Gastroesophageal sphincter (tissue), 4 donors: ENCODE data around the gene TBC1D10A. TPM values are rescaled to one million over a fixed set of nuclear protein-coding genes. Genes with fewer than 3 reads are reported as not detected.
"Not testable (repeated sequence)": the region's sequence is repeated elsewhere in the genome, so short reads cannot be mapped to it uniquely, and the experiment has no call there.

Experiments
- ATAC-seq: fragments of 150-250 bp; one replicate; pipeline ENCODE4 v1.9.1; 2016; ENCODE audit warnings: mild to moderate bottlenecking, moderate library complexity
- H3K27ac ChIP-seq, 4 donors: fragments of 200-600 bp; sonication (generic) in 3 of 4; 1 replicate in 3 of 4; 2 replicates in 1 of 4; pipeline ENCODE4 v1.5.1; 2016 to 2019
- H3K27me3 ChIP-seq: fragments of 200-600 bp; sonication (generic); one replicate; pipeline ENCODE4 v1.5.1; 2019
- H3K36me3 ChIP-seq, 2 donors: fragments of 200-600 bp; sonication (generic); one replicate each; pipeline ENCODE4 v1.5.1; 2019; ENCODE audit warnings: control low read depth in 1 of 2
- H3K4me1 ChIP-seq, 3 donors: fragments of 200-600 bp; sonication (generic); 1 replicate in 2 of 3; 2 replicates in 1 of 3; pipeline ENCODE4 v1.5.1; 2016 to 2019; ENCODE audit warnings: control low read depth in 2 of 3
- H3K4me3 ChIP-seq, 2 donors: fragments of 200-600 bp; sonication (generic); one replicate each; pipeline ENCODE4 v1.5.1; 2019; ENCODE audit warnings: mild to moderate bottlenecking in 1 of 2, moderate library complexity in 1 of 2
- H3K9me3 ChIP-seq, 3 donors: fragments of 200-600 bp; sonication (generic); one replicate each; pipeline ENCODE4 v1.5.1; 2017 to 2019; ENCODE audit warnings: control low read depth in 2 of 3
- CTCF ChIP-seq, 4 experiments: fragments of 200-600 bp in 2 of 4; fragments of 450-650 bp in 2 of 4; sonication (generic) in 1 of 4; IDR thresholded peaks; one replicate each; pipeline ENCODE4 v1.5.1; 2017 to 2019; ENCODE audit warnings: antibody characterized with exemption in 4 of 4, mild to moderate bottlenecking in 2 of 4, moderate library complexity in 2 of 4
- EP300 ChIP-seq: sonication (generic); formaldehyde crosslinking; IDR thresholded peaks from one replicate; pipeline ENCODE4 v1.6.1; 2017; ENCODE audit warnings: antibody characterized with exemption, mild to moderate bottlenecking
- POLR2A ChIP-seq, 2 donors: fragments of 450-650 bp; IDR thresholded peaks; one replicate each; pipeline ENCODE4 v1.6.1; 2017; ENCODE audit warnings: antibody characterized with exemption in 2 of 2, mild to moderate bottlenecking in 2 of 2, moderate library complexity in 1 of 2
- POLR2AphosphoS5 ChIP-seq: sonication (generic); formaldehyde crosslinking; IDR thresholded peaks from one replicate; pipeline ENCODE4 v1.6.1; 2017; ENCODE audit warnings: antibody characterized with exemption
- WGBS, 2 donors: methylation state at CpG; one replicate each; pipeline ENCODE4 v1.1.5; 2018; ENCODE audit warnings: low coverage in 1 of 2; 5-methylcytosine and 5-hydroxymethylcytosine counted together
- total RNA-seq, 4 donors: library from RNA; depleted of rRNA; stranded (reverse); fragments of >200 nt; gene quantifications; one replicate each; pipeline ENCODE4 v1.1.0, GENCODE V29; 2016

Gene TBC1D10A
- total RNA-seq, 4 donors from 2014 or later = 25.3 to 30.8 (median 26.0) TPM

GRCh38 chr22:30338802-30339201 is 12.1 kb upstream of the TBC1D10A start:
- TF ChIP-seq POLR2AphosphoS5 = no peak
- H3K4me3 ChIP-seq = no peak overlapping the region
- no peaks in the 10 kb centered on the region for H3K27me3 ChIP-seq
- peak overlapping the region in 1 of 4 donors; percentile 5 for H3K27ac ChIP-seq
- H3K36me3 ChIP-seq = peaks cover 13 to 100% of the 10 kb centered on the region in 2 donors
- ATAC-seq = no peak
- 93 to 100% methylated on average over 1 to 3 of the region's 7 CpGs for WGBS, 2 donors
- peaks cover 0 to 21% (median 0%) of the 10 kb centered on the region in 3 donors for H3K4me1 ChIP-seq
- H3K9me3 ChIP-seq = no peaks in the 10 kb centered on the region

GRCh38 chr22:30338341-30338740 is 11.6 kb upstream of the TBC1D10A start:
- H3K27me3 ChIP-seq, H3K4me3 ChIP-seq, H3K9me3 ChIP-seq, ATAC-seq: not testable (repeated sequence)
- H3K36me3 ChIP-seq = peaks cover 13 to 100% of the 10 kb centered on the region in 2 donors
- peak overlapping the region in 1 of 4 donors; percentile 5 for H3K27ac ChIP-seq
- H3K4me1 ChIP-seq = peaks cover 0 to 16% (median 0%) of the 10 kb centered on the region in 3 donors
- 71% methylated on average over 9 of the region's 9 CpGs; no CpG with 5 or more reads in 1 of the 2 donors for WGBS, 2 donors

- no peak for ATAC-seq
- H3K4me3 ChIP-seq = no peak overlapping the region
- H3K36me3 ChIP-seq = peaks cover 10 to 100% of the 10 kb centered on the region in 2 donors
- peaks cover 0 to 9% (median 0%) of the 10 kb centered on the region in 3 donors for H3K4me1 ChIP-seq
- TF ChIP-seq CTCF (IDR thresholded peaks at IDR 0.05) = no peak
- no peak for TF ChIP-seq POLR2AphosphoS5
- no peak for TF ChIP-seq EP300
- TF ChIP-seq POLR2A (IDR thresholded peaks at IDR 0.05) = no peak
- peak overlapping the region in 1 of 4 donors; percentile 35 for H3K27ac ChIP-seq
- no peaks in the 10 kb centered on the region for H3K9me3 ChIP-seq
- WGBS, 2 donors = 83% methylated on average over 5 of the region's 8 CpGs; no CpG with 5 or more reads in 1 of the 2 donors
- no peaks in the 10 kb centered on the region for H3K27me3 ChIP-seq
Observed at GRCh38 chr22:30337461-30337778, 10.7 kb upstream of the TBC1D10A start.

GRCh38 chr22:30336752-30337460 is 10.2 kb upstream of the TBC1D10A start:
- peaks cover 0 to 9% (median 0%) of the 10 kb centered on the region in 3 donors for H3K4me1 ChIP-seq
- peaks cover 7 to 100% of the 10 kb centered on the region in 2 donors for H3K36me3 ChIP-seq
- WGBS, 2 donors = 100% methylated on average over 1 of the region's 4 CpGs; no CpG with 5 or more reads in 1 of the 2 donors
- peak overlapping the region in 1 of 4 donors; percentile 35 for H3K27ac ChIP-seq
- no peaks in the 10 kb centered on the region for H3K9me3 ChIP-seq
- no peak overlapping the region for H3K4me3 ChIP-seq
- no peaks in the 10 kb centered on the region for H3K27me3 ChIP-seq
- no peak for TF ChIP-seq CTCF (IDR thresholded peaks at IDR 0.05)
- ATAC-seq = no peak

- ATAC-seq = no peak
- TF ChIP-seq EP300 (no peak), POLR2AphosphoS5 (no peak), CTCF (IDR thresholded peaks at IDR 0.05) (no peak), POLR2A (IDR thresholded peaks at IDR 0.05) (no peak)
- no peak overlapping the region for H3K4me3 ChIP-seq
- no peak overlapping the region for H3K27ac ChIP-seq
- H3K9me3 ChIP-seq = no peaks in the 10 kb centered on the region
- WGBS, 2 donors = 80% methylated on average over 1 of the region's 1 CpG; no CpG with 5 or more reads in 1 of the 2 donors
- peaks cover 0 to 9% (median 0%) of the 10 kb centered on the region in 3 donors for H3K4me1 ChIP-seq
- no peaks in the 10 kb centered on the region for H3K27me3 ChIP-seq
- H3K36me3 ChIP-seq = peaks cover 7 to 99% of the 10 kb centered on the region in 2 donors
Observed at GRCh38 chr22:30335236-30335635, 8.5 kb upstream of the TBC1D10A start.

- ATAC-seq = no peak
- Histone ChIP-seq H3K4me1 (peaks cover 0 to 9% (median 0%) of the 10 kb centered on the region in 3 donors), H3K36me3 (peaks cover 7 to 93% of the 10 kb centered on the region in 2 donors), H3K27me3 (no peaks in the 10 kb centered on the region), H3K4me3 (no peak overlapping the region), H3K9me3 (no peaks in the 10 kb centered on the region), H3K27ac (no peak overlapping the region)
- TF ChIP-seq POLR2AphosphoS5 = no peak
- no peak for TF ChIP-seq EP300
- no peak for TF ChIP-seq CTCF (IDR thresholded peaks at IDR 0.05)
- TF ChIP-seq POLR2A (IDR thresholded peaks at IDR 0.05) = no peak
- 80 to 100% methylated on average over 1 to 2 of the region's 4 CpGs for WGBS, 2 donors
Observed at GRCh38 chr22:30334646-30335045, 7.9 kb upstream of the TBC1D10A start.
